ENCODE measurements around the gene CMTM6.
A peak's percentile ranks its signal among the peaks of the same experiment; 100 is the strongest.

CMTM6 gene

DNA sequence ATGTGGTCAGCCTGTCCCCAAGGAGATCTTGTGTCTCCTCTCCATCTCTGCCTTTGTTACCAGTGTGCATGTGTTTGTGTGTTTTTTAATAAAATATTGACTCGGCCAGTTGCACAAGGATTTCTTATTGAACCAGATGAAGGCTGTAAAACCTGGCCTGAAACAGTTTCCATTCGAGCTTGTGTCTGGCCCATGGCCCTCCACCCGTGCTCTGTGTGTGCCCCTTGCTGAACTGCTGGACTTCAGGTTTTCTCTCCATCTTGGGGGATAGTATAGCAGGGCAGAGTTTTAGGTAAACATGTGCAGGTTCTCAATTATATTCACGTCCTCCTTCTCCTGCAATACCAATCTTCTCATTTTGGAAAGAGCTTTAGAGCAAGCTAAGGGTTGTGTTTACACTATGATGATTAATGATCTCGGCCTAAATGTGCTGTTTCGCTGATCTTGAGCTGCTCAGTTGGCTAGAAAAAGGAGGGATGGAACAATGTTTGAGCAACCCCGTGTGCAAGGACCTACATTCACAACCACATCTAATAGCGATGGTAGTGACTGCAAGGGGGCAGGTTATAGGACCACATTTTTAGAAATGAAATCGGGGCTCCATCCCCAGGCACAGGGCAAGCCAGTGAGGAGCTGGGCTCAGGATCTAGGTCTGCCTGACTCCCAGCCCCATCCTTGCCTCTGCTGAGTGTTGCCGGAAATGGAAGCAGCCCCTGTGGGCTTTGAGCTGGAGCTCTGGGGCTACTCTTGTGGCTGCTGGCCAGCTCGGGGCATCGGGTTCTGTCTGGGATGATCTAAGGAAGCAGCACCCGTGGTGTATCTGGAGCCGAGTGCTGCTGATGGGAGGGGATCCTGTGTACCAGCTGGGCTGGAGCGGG lies 47.7 kb downstream of the CMTM6 start:
- H3K36me3 ChIP-seq (ENCODE audit: control insufficient read depth, low read length) = no peaks in the 10 kb centered on the region
- no peaks in the 10 kb centered on the region; the same call in 1 of the 2 replicates for H3F3A ChIP-seq (ENCODE audit: control insufficient read depth, insufficient read depth)
- H3K4me1 ChIP-seq (ENCODE audit: control insufficient read depth, low read length) = peaks cover 57% of the 10 kb centered on the region
- H3K27me3 ChIP-seq (ENCODE audit: control insufficient read depth, low read length) = no peaks in the 10 kb centered on the region
- peak overlapping the region; percentile 56 for H3K4me2 ChIP-seq (ENCODE audit: low read length)
- no peaks in the 10 kb centered on the region for H3K79me2 ChIP-seq (ENCODE audit: control insufficient read depth, low read length)
- no peak overlapping the region; the same call in 1 of the 2 replicates for H3K4me3 ChIP-seq (ENCODE audit: low read length)
- no peaks in the 10 kb centered on the region for H4K20me1 ChIP-seq (ENCODE audit: control insufficient read depth, insufficient read depth, low read depth, low read length)
- TF ChIP-seq, protein P1, sequence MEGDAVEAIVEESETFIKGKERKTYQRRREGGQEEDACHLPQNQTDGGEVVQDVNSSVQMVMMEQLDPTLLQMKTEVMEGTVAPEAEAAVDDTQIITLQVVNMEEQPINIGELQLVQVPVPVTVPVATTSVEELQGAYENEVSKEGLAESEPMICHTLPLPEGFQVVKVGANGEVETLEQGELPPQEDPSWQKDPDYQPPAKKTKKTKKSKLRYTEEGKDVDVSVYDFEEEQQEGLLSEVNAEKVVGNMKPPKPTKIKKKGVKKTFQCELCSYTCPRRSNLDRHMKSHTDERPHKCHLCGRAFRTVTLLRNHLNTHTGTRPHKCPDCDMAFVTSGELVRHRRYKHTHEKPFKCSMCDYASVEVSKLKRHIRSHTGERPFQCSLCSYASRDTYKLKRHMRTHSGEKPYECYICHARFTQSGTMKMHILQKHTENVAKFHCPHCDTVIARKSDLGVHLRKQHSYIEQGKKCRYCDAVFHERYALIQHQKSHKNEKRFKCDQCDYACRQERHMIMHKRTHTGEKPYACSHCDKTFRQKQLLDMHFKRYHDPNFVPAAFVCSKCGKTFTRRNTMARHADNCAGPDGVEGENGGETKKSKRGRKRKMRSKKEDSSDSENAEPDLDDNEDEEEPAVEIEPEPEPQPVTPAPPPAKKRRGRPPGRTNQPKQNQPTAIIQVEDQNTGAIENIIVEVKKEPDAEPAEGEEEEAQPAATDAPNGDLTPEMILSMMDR (IDR thresholded peaks at IDR 0.05; ENCODE audit: low read depth, low read length, poor library complexity, severe bottlenecking) = no peak
- no peak for TF ChIP-seq EZH2phosphoT487 (IDR thresholded peaks at IDR 0.05; ENCODE audit: borderline replicate concordance, low read length)
- no peaks in the 10 kb centered on the region for H3K9me2 ChIP-seq (replicated peaks; ENCODE audit: control insufficient read depth, low read length)
- H3K27ac ChIP-seq (ENCODE audit: low read depth, low read length) = no peak overlapping the region
- no peaks in the 10 kb centered on the region for H3K9me3 ChIP-seq (ENCODE audit: control insufficient read depth, insufficient read depth, low read length)

DNA sequence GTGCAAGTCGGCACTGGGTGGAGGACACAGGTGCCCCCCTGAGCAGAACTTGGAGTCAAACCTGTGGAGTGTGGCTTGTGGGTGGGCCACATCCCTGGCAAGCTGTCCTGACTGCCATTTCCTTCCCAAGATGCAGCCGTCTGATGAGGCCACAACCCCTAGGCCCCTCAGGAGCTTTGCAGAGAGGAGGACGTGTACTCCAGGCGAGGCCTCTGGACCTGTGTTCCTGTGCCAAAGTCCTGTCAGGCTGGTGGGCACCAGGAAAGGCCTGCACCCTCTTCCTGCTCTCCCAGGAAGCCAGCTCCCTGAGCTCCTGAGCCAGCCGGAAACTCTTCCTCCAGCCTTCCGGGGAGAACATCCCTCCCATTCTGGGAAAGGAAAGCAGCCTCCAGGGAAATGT lies 48.5 kb downstream of the CMTM6 start:
- Histone ChIP-seq H3K9me3 (ENCODE audit: control insufficient read depth, insufficient read depth, low read length) (no peaks in the 10 kb centered on the region), H3K36me3 (ENCODE audit: control insufficient read depth, low read length) (no peaks in the 10 kb centered on the region), H3K9me2 (replicated peaks; ENCODE audit: control insufficient read depth, low read length) (no peaks in the 10 kb centered on the region), H3K4me3 (ENCODE audit: low read length) (no peak overlapping the region), H3K27ac (ENCODE audit: low read depth, low read length) (no peak overlapping the region), H3K4me1 (ENCODE audit: control insufficient read depth, low read length) (peaks cover 52% of the 10 kb centered on the region), H3F3A (ENCODE audit: control insufficient read depth, insufficient read depth) (no peaks in the 10 kb centered on the region), H4K20me1 (ENCODE audit: control insufficient read depth, insufficient read depth, low read depth, low read length) (no peaks in the 10 kb centered on the region), H3K27me3 (ENCODE audit: control insufficient read depth, low read length) (no peaks in the 10 kb centered on the region), H3K4me2 (ENCODE audit: low read length) (no peak overlapping the region), H3K79me2 (ENCODE audit: control insufficient read depth, low read length) (no peaks in the 10 kb centered on the region)
- TF ChIP-seq, protein P1 (IDR thresholded peaks at IDR 0.05; ENCODE audit: low read depth, low read length, poor library complexity, severe bottlenecking) = no peak
- no peak for TF ChIP-seq EZH2phosphoT487 (IDR thresholded peaks at IDR 0.05; ENCODE audit: borderline replicate concordance, low read length)

DNA sequence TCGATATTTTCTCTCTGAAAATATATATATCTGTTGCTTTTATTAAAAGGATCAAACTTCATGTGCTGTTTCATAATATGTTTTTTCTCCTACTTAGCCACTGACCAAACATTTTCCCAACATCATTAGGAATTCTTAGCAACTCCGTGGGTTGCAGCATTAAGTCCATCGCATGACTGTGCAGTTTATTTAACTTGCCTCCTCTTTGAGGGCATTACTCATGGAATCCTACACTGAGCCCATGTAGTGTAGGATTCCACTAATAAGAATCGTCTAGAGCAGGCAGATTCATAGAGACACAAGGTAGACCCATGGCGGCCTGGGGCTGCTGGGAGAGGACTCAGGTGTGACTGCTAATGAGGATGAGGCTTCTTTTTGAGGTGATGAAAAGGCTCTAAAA lies 49.3 kb downstream of the CMTM6 start:
- Histone ChIP-seq H3K36me3 (ENCODE audit: control insufficient read depth, low read length) (no peaks in the 10 kb centered on the region), H3K4me3 (ENCODE audit: low read length) (no peak overlapping the region), H3F3A (ENCODE audit: control insufficient read depth, insufficient read depth) (no peaks in the 10 kb centered on the region), H3K9me2 (replicated peaks; ENCODE audit: control insufficient read depth, low read length) (no peaks in the 10 kb centered on the region), H4K20me1 (ENCODE audit: control insufficient read depth, insufficient read depth, low read depth, low read length) (no peaks in the 10 kb centered on the region), H3K27me3 (ENCODE audit: control insufficient read depth, low read length) (no peaks in the 10 kb centered on the region), H3K27ac (ENCODE audit: low read depth, low read length) (no peak overlapping the region), H3K4me2 (ENCODE audit: low read length) (no peak overlapping the region), H3K9me3 (ENCODE audit: control insufficient read depth, insufficient read depth, low read length) (no peaks in the 10 kb centered on the region), H3K79me2 (ENCODE audit: control insufficient read depth, low read length) (no peaks in the 10 kb centered on the region), H3K4me1 (ENCODE audit: control insufficient read depth, low read length) (peaks cover 48% of the 10 kb centered on the region)
- no peak for TF ChIP-seq EZH2phosphoT487 (IDR thresholded peaks at IDR 0.05; ENCODE audit: borderline replicate concordance, low read length)
- TF ChIP-seq, protein P1 (IDR thresholded peaks at IDR 0.05; ENCODE audit: low read depth, low read length, poor library complexity, severe bottlenecking) = no peak

Data from DOHH2 (cell line).